Adrenal gland (tissue), 12 donors: Measurements from ENCODE around the gene FBLN2. TPM values are rescaled to one million over a fixed set of nuclear protein-coding genes. Genes with fewer than 3 reads are reported as not detected.

Source experiments
- DNase-seq, 7 donors: peaks; one replicate each; pipeline ENCODE4 v3.0.0-alpha.2; 2019 to 2020
- H3K27ac ChIP-seq, 5 donors: fragments of 200-600 bp; sonication (generic) in 4 of 5; 1 replicate in 3 of 5; 2 replicates in 2 of 5; pipeline versions ENCODE4 v1.5.1 to v1.8.0; 2016 to 2020; ENCODE audit warnings: mild to moderate bottlenecking in 1 of 5
- H3K27me3 ChIP-seq: fragments of 200-600 bp; 2 replicates; pipeline ENCODE4 v1.8.0; 2021
- H3K36me3 ChIP-seq, 2 donors: fragments of 200-600 bp; replicated peaks in 1 of 2; 1 replicate in 1 of 2; 2 replicates in 1 of 2; pipeline versions ENCODE4 v1.5.1 to v1.8.0; 2018 to 2022
- H3K4me1 ChIP-seq, 2 donors: fragments of 200-600 bp; replicated peaks in 1 of 2; 1 replicate in 1 of 2; 2 replicates in 1 of 2; pipeline versions ENCODE4 v1.5.1 to v1.8.0; 2018 to 2021
- H3K4me3 ChIP-seq, 4 donors: fragments of 200-600 bp; sonication (generic) in 3 of 4; one replicate each; pipeline ENCODE4 v1.5.1; 2016 to 2018
- H3K9me3 ChIP-seq, 3 donors: fragments of 200-600 bp; sonication (generic) in 1 of 3; replicated peaks in 1 of 3; 1 replicate in 2 of 3; 2 replicates in 1 of 3; pipeline versions ENCODE4 v1.5.1 to v1.8.0; 2016 to 2021
- CTCF ChIP-seq, 6 experiments: fragments of 450-650 bp in 4 of 6; fragments of 200-600 bp in 2 of 6; sonication (generic) in 1 of 6; IDR thresholded peaks; 1 replicate in 5 of 6; 2 replicates in 1 of 6; pipeline versions ENCODE4 v1.5.1 to v1.8.0; 2016 to 2021; ENCODE audit warnings: antibody characterized with exemption in 6 of 6, mild to moderate bottlenecking in 2 of 6, moderate library complexity in 1 of 6
- POLR2A ChIP-seq, 2 donors: fragments of 450-650 bp; IDR thresholded peaks; one replicate each; pipeline ENCODE4 v1.6.1; 2017; ENCODE audit warnings: antibody characterized with exemption in 2 of 2, mild to moderate bottlenecking in 2 of 2, moderate library complexity in 1 of 2
- WGBS, 4 donors: extraction: QIAGEN DNeasy Blood & Tissue Kit in 2 of 4; methylation state at CpG; one replicate each; pipeline versions ENCODE4 v1.1.5 to v1.1.7; 2013 to 2017; 5-methylcytosine and 5-hydroxymethylcytosine counted together
- intact Hi-C, 2 donors: fragments of 100-400 bp; cut with DNase I; formaldehyde crosslinking; loops; one replicate each; pipeline versions ENCODE4 v1.14.1 to v1.15.0; 2022 to 2023
- polyA plus RNA-seq, 3 donors: library from polyadenylated mRNA; stranded (reverse); fragments of 200-250 nt in 2 of 3; fragments of 350-450 nt in 1 of 3; fragmentation: Illumina TruSeq in 1 of 3; extraction: RNeasy Lipid Tissue Mini Kit (QIAGEN cat#74804) in 1 of 3; gene quantifications; one replicate each; pipeline ENCODE4 v1.2.3, GENCODE V29; 2013 to 2014
- total RNA-seq, 9 donors: library from RNA; depleted of rRNA in 4 of 9; stranded (reverse); fragments of >200 nt in 4 of 9; fragments of 120-200 nt in 1 of 9; fragmentation: NEBNext Ultra II Directional in 1 of 9; extraction: Animal tissue kit (Norgen Biotek cat#: 25700) in 1 of 9; gene quantifications; one replicate each; pipeline versions ENCODE4 v1.1.0 to v1.2.4, GENCODE V29; 2013 to 2023
- donor health status: healthy with polysubstance abuse.
- donor health status: Bipolar disorder and iron deficiency.
- donor health status: DM: yes; HTN: yes; CAD: no.
- donor health status: DM: no; HTN: no; CAD: no.
- donor health status: DM: no; HTN: no; CAD: no.
- donor health status: DM: yes; HTN: yes; CAD: no.

FBLN2 gene
- total and polyA plus RNA-seq, 12 donors: 1.8 to 31.5 (median 7.0) TPM

GRCh38 chr3:13614607-13615006 lies 65.7 kb downstream of the FBLN2 start:
- Histone ChIP-seq H3K27ac (no peak overlapping the region), H3K4me1 (no peaks in the 10 kb centered on the region), H3K36me3 (no peaks in the 10 kb centered on the region), H3K4me3 (no peak overlapping the region), H3K9me3 (no peaks in the 10 kb centered on the region), H3K27me3 (no peaks in the 10 kb centered on the region)
- no peak for TF ChIP-seq POLR2A (IDR thresholded peaks at IDR 0.05)
- no peak for TF ChIP-seq CTCF (IDR thresholded peaks at IDR 0.05)
- WGBS, 4 donors: 79 to 85% (median 81%) methylated on average over 2 of the region's 2 CpGs
- intact Hi-C loops: no loop called here
- no peak for DNase-seq

GRCh38 chr3:13615019-13615528 lies 66.1 kb downstream of the FBLN2 start:
- DNase-seq: no peak
- 83 to 90% (median 88%) methylated on average over 3 to 4 of the region's 4 CpGs for WGBS, 4 donors
- Histone ChIP-seq H3K4me3 (no peak overlapping the region), H3K9me3 (no peaks in the 10 kb centered on the region), H3K36me3 (no peaks in the 10 kb centered on the region), H3K4me1 (no peaks in the 10 kb centered on the region), H3K27me3 (no peaks in the 10 kb centered on the region), H3K27ac (no peak overlapping the region)
- TF ChIP-seq POLR2A (IDR thresholded peaks at IDR 0.05) (no peak), CTCF (IDR thresholded peaks at IDR 0.05) (no peak)
- intact Hi-C loops: no loop called here

GRCh38 chr3:13616359-13616758 lies 67.4 kb downstream of the FBLN2 start:
- Histone ChIP-seq H3K9me3 (no peaks in the 10 kb centered on the region), H3K27ac (no peak overlapping the region), H3K4me1 (no peaks in the 10 kb centered on the region), H3K4me3 (no peak overlapping the region), H3K36me3 (no peaks in the 10 kb centered on the region), H3K27me3 (no peaks in the 10 kb centered on the region)
- DNase-seq: no peak
- no peak for TF ChIP-seq POLR2A (IDR thresholded peaks at IDR 0.05)
- WGBS, 4 donors: 85 to 91% methylated on average over 7 of the region's 7 CpGs; no CpG with 5 or more reads in 2 of the 4 donors
- intact Hi-C loops: no loop called here

GRCh38 chr3:13617097-13617738 lies 68.3 kb downstream of the FBLN2 start:
- 83 to 91% (median 85%) methylated on average over 3 of the region's 3 CpGs for WGBS, 4 donors
- no peaks in the 10 kb centered on the region for H3K27me3 ChIP-seq
- no peak overlapping the region for H3K4me3 ChIP-seq
- TF ChIP-seq CTCF (IDR thresholded peaks at IDR 0.05) (no peak), POLR2A (IDR thresholded peaks at IDR 0.05) (no peak)
- DNase-seq: no peak
- H3K9me3 ChIP-seq: no peaks in the 10 kb centered on the region
- intact Hi-C loops: no loop called here
- H3K4me1 ChIP-seq: no peaks in the 10 kb centered on the region
- H3K27ac ChIP-seq: no peak overlapping the region
- H3K36me3 ChIP-seq: no peaks in the 10 kb centered on the region

- DNase-seq: no peak
- H3K4me1 ChIP-seq: no peaks in the 10 kb centered on the region
- WGBS, 4 donors: 89 to 100% (median 89%) methylated on average over 1 to 10 of the region's 10 CpGs
- intact Hi-C loops: no loop called here
- no peak overlapping the region for H3K4me3 ChIP-seq
- H3K27me3 ChIP-seq: no peaks in the 10 kb centered on the region
- H3K9me3 ChIP-seq: no peaks in the 10 kb centered on the region
- TF ChIP-seq POLR2A (IDR thresholded peaks at IDR 0.05) (no peak), CTCF (IDR thresholded peaks at IDR 0.05) (no peak)
- H3K36me3 ChIP-seq: no peaks in the 10 kb centered on the region
- H3K27ac ChIP-seq: no peak overlapping the region
Measured at GRCh38 chr3:13617981-13618380, 69.1 kb downstream of the FBLN2 start.
